Measurements from ENCODE around the gene CDS2. TPM values are rescaled to one million over a fixed set of nuclear protein-coding genes. Genes with fewer than 3 reads are reported as not detected.

Gene CDS2
- total and polyA plus RNA-seq, 2 of the 13 experiments (the other 11 are each of a cell fraction or from before 2014, with no cell fraction given) = 81.3 to 153 TPM

GRCh38 chr20:5120185-5120476 lies 6.7 kb upstream of the CDS2 start (continued):
- TF ChIP-seq E2F2 (CRISPR knock-in tag; IDR thresholded peaks at IDR 0.05; ENCODE audit: borderline replicate concordance) (no peak), ZNF816 (CRISPR knock-in tag; IDR thresholded peaks at IDR 0.05; ENCODE audit: borderline replicate concordance) (no peak; the same call in 1 of the 2 replicates), TAF15 (IDR thresholded peaks at IDR 0.05; ENCODE audit: low read depth, low read length, poor library complexity, severe bottlenecking) (no peak), ZFAT (CRISPR knock-in tag; conservative IDR thresholded peaks at IDR 0.05) (no peak), ZBTB40 (IDR thresholded peaks at IDR 0.05) (no peak), ZBTB40 (CRISPR knock-in tag; IDR thresholded peaks at IDR 0.05) (no peak), NR2F6 (IDR thresholded peaks at IDR 0.05) (peak; percentile 39; the same call in 1 of the 2 replicates), NR2F6 (CRISPR knock-in tag; IDR thresholded peaks at IDR 0.05) (no peak; the same call in 1 of the 2 replicates), POGK (CRISPR knock-in tag; conservative IDR thresholded peaks at IDR 0.05) (no peak), THAP11 (CRISPR knock-in tag; IDR thresholded peaks at IDR 0.05) (0 out of 2 replicates have a peak, but pooled peaks have one; percentile 10), FOXO1 (CRISPR knock-in tag; IDR thresholded peaks at IDR 0.05) (no peak), ELK4 (CRISPR knock-in tag; IDR thresholded peaks at IDR 0.05; ENCODE audit: borderline replicate concordance) (no peak)

All from HepG2 (cell line).